ENCODE measurements around the gene PPP2R5D. TPM values are rescaled to one million over a fixed set of nuclear protein-coding genes. Genes with fewer than 3 reads are reported as not detected.

PPP2R5D gene
- total and polyA plus RNA-seq, 2 of the 8 experiments (the other 6 are each of a cell fraction or from before 2014, with no cell fraction given): 52.1 to 55.7 TPM

DNA sequence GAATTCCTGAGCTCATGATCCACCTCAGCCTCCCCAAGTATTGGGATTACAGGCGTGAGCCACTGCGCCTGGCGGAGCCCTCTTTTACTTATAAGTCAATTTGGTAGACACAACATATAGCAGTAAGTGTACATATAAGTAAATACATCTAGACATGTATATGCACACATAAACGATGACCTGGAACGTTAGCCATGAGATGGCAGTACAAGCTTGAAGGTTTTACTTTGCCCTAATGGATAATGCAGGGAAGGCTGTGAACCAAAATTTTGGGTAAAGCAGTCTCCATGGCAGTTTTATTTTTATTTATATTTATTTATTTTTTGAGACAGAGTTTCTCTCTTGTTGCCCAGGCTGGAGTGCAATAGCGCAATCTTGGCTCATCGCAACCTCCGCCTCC is 26.2 kb upstream of the PPP2R5D start:
- no peak overlapping the region for H2AK5ac ChIP-seq (ENCODE audit: low read depth, low read length)
- no peak overlapping the region for H3K56ac ChIP-seq (replicated peaks; ENCODE audit: insufficient read length, low read depth, low read length)
- no peak overlapping the region for H4K8ac ChIP-seq (ENCODE audit: extremely low read depth, insufficient read depth, low read length)
- H3K36me3 ChIP-seq (ENCODE audit: control insufficient read depth in 2 of 4, insufficient read depth in 4 of 4, low read length in 3 of 4): no peaks in the 10 kb centered on the region
- no peaks in the 10 kb centered on the region for H3K79me2 ChIP-seq (ENCODE audit: control insufficient read depth in 1 of 2, insufficient read depth in 2 of 2, low read length in 2 of 2)
- H3K27me3 ChIP-seq (replicated peaks in 1 of 4; ENCODE audit: control insufficient read depth in 3 of 4, extremely low read depth in 1 of 4, insufficient read depth in 3 of 4, low read length in 3 of 4): peaks cover 0 to 13% (median 10%) of the 10 kb centered on the region in 4 experiments; a peak in 5 of 7 replicates
- H3K4me3 ChIP-seq (ENCODE audit: extremely low read depth in 1 of 4, insufficient read depth in 2 of 4, low read depth in 3 of 4, low read length in 4 of 4): no peak overlapping the region
- H3K9ac ChIP-seq (replicated peaks in 1 of 4; ENCODE audit: extremely low read depth in 1 of 4, low read depth in 3 of 4, low read length in 3 of 4): no peak overlapping the region
- no peak overlapping the region for H3K27ac ChIP-seq (ENCODE audit: low read depth, low read length)
- FAIRE-seq: no peak
- POLR2A ChIA-PET (ENCODE audit: partially characterized antibody): interaction anchor here (1.1 kb wide), 1 partner anchor 67 kb away, joined by 3 read pairs; no protein-coding TSS in a partner anchor
- H3K14ac ChIP-seq (ENCODE audit: insufficient read length): no peak overlapping the region
- no peak overlapping the region for H3K18ac ChIP-seq (ENCODE audit: extremely low read depth, low read length)
- no peak overlapping the region for H3K23ac ChIP-seq (ENCODE audit: insufficient read length)
- H3K23me2 ChIP-seq (ENCODE audit: low read depth, low read length): peaks cover 10% of the 10 kb centered on the region
- no peaks in the 10 kb centered on the region for H4K20me1 ChIP-seq (replicated peaks in 1 of 2; ENCODE audit: control insufficient read depth in 1 of 2, insufficient read depth in 2 of 2, low read length in 2 of 2)
- 92% methylated on average over 8 of the region's 8 CpGs; no CpG with 5 or more reads in 1 of the 2 experiments for WGBS, 2 experiments (ENCODE audit: extremely low coverage in 1 of 2, insufficient coverage in 1 of 2, insufficient read length in 1 of 2, insufficient replicate concordance in 2 of 2, low coverage in 1 of 2, low lambda C conversion rate in 2 of 2, missing lambda C conversion rate in 1 of 2)
- H4K5ac ChIP-seq (ENCODE audit: insufficient read length, low read depth, low read length): no peak overlapping the region
- no peak for DNase-seq (ENCODE audit: low read depth in 1 of 2, low spot score in 2 of 2)
- H3K9me3 ChIP-seq (ENCODE audit: insufficient read depth in 2 of 2, low read depth in 1 of 2, low read length in 1 of 2): no peaks in the 10 kb centered on the region
- no peak overlapping the region for H2BK15ac ChIP-seq (ENCODE audit: low read length)
- no peak overlapping the region for H2BK120ac ChIP-seq (replicated peaks; ENCODE audit: low read depth, low read length)
- H3K4ac ChIP-seq (replicated peaks; ENCODE audit: insufficient read length, low read depth, low read length): no peak overlapping the region
- no peaks in the 10 kb centered on the region for H3K79me1 ChIP-seq (ENCODE audit: low read depth, low read length)
- no peak overlapping the region for H2BK12ac ChIP-seq (ENCODE audit: low read depth, low read length)
- no peak overlapping the region for H3K4me2 ChIP-seq (ENCODE audit: insufficient read depth in 1 of 2, low read depth in 2 of 2, low read length in 2 of 2)
- H3K4me1 ChIP-seq (replicated peaks in 1 of 4; ENCODE audit: control insufficient read depth in 3 of 4, insufficient read depth in 4 of 4, low read length in 3 of 4): peaks cover 0 to 2% (median under 1%) of the 10 kb centered on the region in 4 experiments; a peak in 2 of 7 replicates
- CTCF ChIA-PET (ENCODE audit: partially characterized antibody): interaction anchor here (0.7 to 1.8 kb wide), 11 partner anchors 9 to 63 kb away, joined by 3 to 4 read pairs (median 4); partner anchors contain the start of genes PEX6 and RRP36
- no peak overlapping the region for H4K91ac ChIP-seq (replicated peaks; ENCODE audit: insufficient read length, low read length)
- H2BK5ac ChIP-seq (ENCODE audit: low read depth, low read length): no peak overlapping the region
- no peak overlapping the region for H2BK20ac ChIP-seq (ENCODE audit: low read length)
- no peak overlapping the region for H2AFZ ChIP-seq (ENCODE audit: low read length)
- TF ChIP-seq RBBP5 (IDR thresholded peaks at IDR 0.05; ENCODE audit: borderline replicate concordance, low read depth, low read length) (no peak), HDAC6 (IDR thresholded peaks at IDR 0.05; ENCODE audit: low read depth, low read length) (no peak), SIX5 (IDR thresholded peaks at IDR 0.05; ENCODE audit: low read depth, low read length) (no peak), POLR2A (IDR thresholded peaks at IDR 0.05; ENCODE audit: control extremely low read depth in 1 of 2, low read depth in 2 of 2, low read length in 2 of 2) (no peak), TCF12 (IDR thresholded peaks at IDR 0.05; ENCODE audit: low read depth, low read length) (no peak), SIRT6 (IDR thresholded peaks at IDR 0.05; ENCODE audit: low read length) (no peak)

Measured in H1 (cell line).